ENCODE measurements around the gene USP19. TPM values are rescaled to one million over a fixed set of nuclear protein-coding genes. Genes with fewer than 3 reads are reported as not detected.
A peak's percentile ranks its signal among the peaks of the same experiment; 100 is the strongest.

Gene USP19
- total and polyA plus RNA-seq, 2 of the 8 experiments (the other 6 are each of a cell fraction or from before 2014, with no cell fraction given): 46.4 to 65.8 TPM

DNA sequence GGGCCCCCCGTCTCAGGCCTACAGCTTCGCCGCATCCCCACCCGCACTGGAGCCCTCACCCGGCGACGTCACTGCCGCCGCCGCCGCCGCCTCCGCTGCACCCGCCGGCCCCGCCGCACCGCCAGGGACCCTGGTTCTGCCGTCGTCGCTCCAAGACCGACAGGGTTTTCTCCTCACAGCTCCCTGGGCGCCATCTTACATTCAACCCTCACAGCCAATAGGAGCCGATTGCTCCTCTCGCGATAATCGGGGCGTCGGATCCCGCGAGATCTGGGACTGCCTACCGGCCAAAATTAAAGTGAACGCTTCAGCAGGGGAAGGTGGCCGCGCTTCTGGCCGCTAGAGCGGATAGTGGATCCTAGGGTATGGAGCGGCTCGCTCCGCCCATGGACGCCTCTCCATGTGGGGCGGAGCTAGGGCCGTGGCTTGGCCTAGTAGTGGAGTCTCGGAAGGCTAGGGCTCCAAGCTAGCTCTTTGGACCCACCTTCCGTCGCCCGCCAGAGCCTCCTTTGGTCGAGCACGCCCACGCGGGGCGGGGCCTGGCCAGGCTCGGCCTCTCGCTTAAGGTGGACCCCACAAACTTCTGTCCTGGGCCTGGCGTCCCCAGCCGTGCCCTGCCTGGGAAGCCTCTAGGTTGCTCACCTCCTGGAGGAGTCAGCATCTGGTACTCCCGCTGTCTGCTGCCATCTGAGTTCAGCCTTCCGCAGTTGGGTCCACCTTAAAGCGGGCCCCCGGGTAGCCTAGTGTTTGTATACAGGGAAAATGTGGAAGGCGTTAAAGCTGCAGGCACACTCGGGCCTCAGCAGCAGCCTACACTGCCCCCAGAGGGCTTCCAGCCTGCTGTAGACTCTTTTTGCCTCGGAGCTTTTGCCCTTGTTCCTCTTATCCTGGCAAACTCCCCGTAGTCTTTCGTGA lies 26.5 kb downstream of the USP19 start, which contains the start of gene QRICH1 (continued):
- peak; percentile 95 for TF ChIP-seq POLR2AphosphoS5 (IDR thresholded peaks at IDR 0.05; ENCODE audit: low read depth, low read length)
- no peak for TF ChIP-seq FOSL1 (IDR thresholded peaks at IDR 0.05; ENCODE audit: insufficient read depth, low read depth, low read length)
- TF ChIP-seq KDM1A (IDR thresholded peaks at IDR 0.05; ENCODE audit: borderline replicate concordance, low read length): no peak
- no peak for TF ChIP-seq TCF12 (IDR thresholded peaks at IDR 0.05; ENCODE audit: low read depth, low read length)
- TF ChIP-seq KDM4A (IDR thresholded peaks at IDR 0.05; ENCODE audit: low read depth, low read length, severe bottlenecking): peak; percentile 100
- no peak for TF ChIP-seq CHD1 (IDR thresholded peaks at IDR 0.05; ENCODE audit: low read depth, low read length)
- peak; percentile 47 to 59; a peak in 3 of 4 replicates for TF ChIP-seq RAD21 (IDR thresholded peaks at IDR 0.05 in 1 of 2, conservative IDR thresholded peaks at IDR 0.05 in 1 of 2; ENCODE audit: low read depth in 2 of 2, low read length in 2 of 2)
- peak; percentile 99 for TF ChIP-seq TAF1 (IDR thresholded peaks at IDR 0.05; ENCODE audit: low read depth, low read length)
- TF ChIP-seq JUN (IDR thresholded peaks at IDR 0.05; ENCODE audit: low read depth, low read length): no peak
- TF ChIP-seq BACH1 (IDR thresholded peaks at IDR 0.05; ENCODE audit: low read length): no peak
- TF ChIP-seq, protein P1, sequence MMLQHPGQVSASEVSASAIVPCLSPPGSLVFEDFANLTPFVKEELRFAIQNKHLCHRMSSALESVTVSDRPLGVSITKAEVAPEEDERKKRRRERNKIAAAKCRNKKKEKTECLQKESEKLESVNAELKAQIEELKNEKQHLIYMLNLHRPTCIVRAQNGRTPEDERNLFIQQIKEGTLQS (IDR thresholded peaks at IDR 0.05; ENCODE audit: insufficient read depth, low read depth, low read length): no peak
- TF ChIP-seq TAF7 (optimal IDR thresholded peaks at IDR 0.05; ENCODE audit: borderline replicate concordance, low read depth, low read length): peak; percentile 95
- peak; percentile 43 for TF ChIP-seq RBBP5 (IDR thresholded peaks at IDR 0.05; ENCODE audit: borderline replicate concordance, low read depth, low read length)
- no peak for TF ChIP-seq CREB1 (IDR thresholded peaks at IDR 0.05)
- TF ChIP-seq SAP30 (IDR thresholded peaks at IDR 0.05; ENCODE audit: insufficient read depth, insufficient replicate concordance, low read length): no peak
- no peak for TF ChIP-seq RNF2 (IDR thresholded peaks at IDR 0.05; ENCODE audit: borderline replicate concordance, low read depth, low read length, missing control alignments, poor library complexity, severe bottlenecking)
- TF ChIP-seq, protein P2, sequence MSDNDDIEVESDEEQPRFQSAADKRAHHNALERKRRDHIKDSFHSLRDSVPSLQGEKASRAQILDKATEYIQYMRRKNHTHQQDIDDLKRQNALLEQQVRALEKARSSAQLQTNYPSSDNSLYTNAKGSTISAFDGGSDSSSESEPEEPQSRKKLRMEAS (IDR thresholded peaks at IDR 0.05): 0 out of 2 replicates have a peak, but pooled peaks have one; percentile 18
- TF ChIP-seq, protein P3, sequence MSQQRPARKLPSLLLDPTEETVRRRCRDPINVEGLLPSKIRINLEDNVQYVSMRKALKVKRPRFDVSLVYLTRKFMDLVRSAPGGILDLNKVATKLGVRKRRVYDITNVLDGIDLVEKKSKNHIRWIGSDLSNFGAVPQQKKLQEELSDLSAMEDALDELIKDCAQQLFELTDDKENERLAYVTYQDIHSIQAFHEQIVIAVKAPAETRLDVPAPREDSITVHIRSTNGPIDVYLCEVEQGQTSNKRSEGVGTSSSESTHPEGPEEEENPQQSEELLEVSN (IDR thresholded peaks at IDR 0.05): peak; percentile 6; the same call in 1 of the 2 replicates
- no peak for TF ChIP-seq RXRA (IDR thresholded peaks at IDR 0.05; ENCODE audit: insufficient read depth, low read depth, low read length)
- TF ChIP-seq BRCA1 (IDR thresholded peaks at IDR 0.05; ENCODE audit: low read depth, low read length): peak; percentile 100
- TF ChIP-seq MAFK (IDR thresholded peaks at IDR 0.05; ENCODE audit: low read depth, low read length): no peak
- peak; percentile 100 for TF ChIP-seq CHD2 (IDR thresholded peaks at IDR 0.05; ENCODE audit: low read length)
